Gastrocnemius medialis (tissue), 4 donors: Measurements from ENCODE around the gene KIAA1217.

Source experiments
- CTCF ChIP-seq, 5 experiments: fragments of 450-650 bp in 3 of 5; fragments of 200-600 bp in 2 of 5; sonication (generic) in 2 of 5; IDR thresholded peaks in 4 of 5; conservative IDR thresholded peaks in 1 of 5; 1 replicate in 4 of 5; 2 replicates in 1 of 5; pipeline ENCODE4 v1.5.1; 2016 to 2019; ENCODE audit warnings: antibody characterized with exemption in 5 of 5, mild to moderate bottlenecking in 3 of 5, moderate library complexity in 3 of 5
- POLR2A ChIP-seq, 2 donors: fragments of 450-650 bp; IDR thresholded peaks; one replicate each; pipeline ENCODE4 v1.6.1; 2017; ENCODE audit warnings: antibody characterized with exemption in 2 of 2, mild to moderate bottlenecking in 2 of 2, moderate library complexity in 2 of 2

GRCh38 chr10:24374134-24374915 lies 165.4 kb downstream of the KIAA1217 start:
- TF ChIP-seq CTCF (IDR thresholded peaks at IDR 0.05 in 4 of 5, conservative IDR thresholded peaks at IDR 0.05 in 1 of 5) (no peak), POLR2A (IDR thresholded peaks at IDR 0.05) (no peak)
